ENCODE data around the gene BIRC3.
A peak's percentile ranks its signal among the peaks of the same experiment; 100 is the strongest.
"Not testable (repeated sequence)": the region's sequence is repeated elsewhere in the genome, so short reads cannot be mapped to it uniquely, and the experiment has no call there.

Gene BIRC3

DNA sequence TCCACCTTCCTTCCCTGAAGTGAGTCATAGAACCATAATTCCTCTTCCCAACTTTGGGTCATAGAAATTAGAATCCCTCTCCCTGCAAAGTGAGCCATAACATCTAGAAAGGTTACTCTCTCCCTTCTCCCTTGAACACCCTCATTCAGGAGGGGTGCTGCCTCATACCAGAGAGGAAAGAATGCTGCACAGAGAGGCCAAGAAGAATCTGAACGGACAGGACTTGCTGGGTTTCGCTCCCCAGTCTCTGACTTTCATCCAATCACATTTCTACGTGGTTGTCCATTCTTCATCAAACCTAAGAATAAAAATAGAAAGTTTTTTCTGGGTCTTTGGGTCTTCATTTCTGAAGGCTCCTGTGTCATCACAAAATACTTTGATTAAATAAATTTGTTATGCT, 31.0 kb upstream of the BIRC3 start:
- no peak for TF ChIP-seq POLR2A (IDR thresholded peaks at IDR 0.05; ENCODE audit: low read depth, low read length)
- FAIRE-seq = no peak
- no peak for DNase-seq (ENCODE audit: insufficient read length, low spot score)

GRCh38 chr11:102287964-102288724, 29.1 kb upstream of the BIRC3 start:
- FAIRE-seq (peak; percentile 88), DNase-seq (ENCODE audit: insufficient read length, low spot score) (peak; percentile 47)
- TF ChIP-seq POLR2A (IDR thresholded peaks at IDR 0.05; ENCODE audit: low read depth, low read length) = no peak

GRCh38 chr11:102288725-102289083, 28.6 kb upstream of the BIRC3 start:
- no peak for FAIRE-seq
- TF ChIP-seq POLR2A (IDR thresholded peaks at IDR 0.05; ENCODE audit: low read depth, low read length) = no peak
- DNase-seq (ENCODE audit: insufficient read length, low spot score) = no peak

DNA sequence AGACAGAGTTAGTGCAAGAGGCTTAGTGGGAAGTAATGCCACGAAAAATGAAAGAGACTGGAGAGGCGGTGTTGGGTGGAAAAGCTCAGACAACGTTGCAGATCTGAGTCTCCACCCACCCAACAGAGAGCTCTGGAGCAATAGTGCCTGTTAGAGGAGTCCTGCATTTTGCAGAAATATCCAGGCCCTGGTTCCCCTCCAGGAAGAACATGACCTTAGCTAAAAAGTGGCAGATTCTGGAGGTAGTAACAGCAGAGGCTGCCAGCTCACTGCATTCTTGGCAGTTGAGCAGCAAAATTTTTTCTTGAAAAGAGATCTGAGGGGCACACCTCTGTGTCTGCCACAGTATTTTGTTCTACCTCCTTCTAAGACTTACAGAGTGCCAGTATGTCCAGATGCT, 27.7 kb upstream of the BIRC3 start:
- DNase-seq (ENCODE audit: insufficient read length, low spot score) (no peak), FAIRE-seq (no peak)
- no peak for TF ChIP-seq POLR2A (IDR thresholded peaks at IDR 0.05; ENCODE audit: low read depth, low read length)

DNA sequence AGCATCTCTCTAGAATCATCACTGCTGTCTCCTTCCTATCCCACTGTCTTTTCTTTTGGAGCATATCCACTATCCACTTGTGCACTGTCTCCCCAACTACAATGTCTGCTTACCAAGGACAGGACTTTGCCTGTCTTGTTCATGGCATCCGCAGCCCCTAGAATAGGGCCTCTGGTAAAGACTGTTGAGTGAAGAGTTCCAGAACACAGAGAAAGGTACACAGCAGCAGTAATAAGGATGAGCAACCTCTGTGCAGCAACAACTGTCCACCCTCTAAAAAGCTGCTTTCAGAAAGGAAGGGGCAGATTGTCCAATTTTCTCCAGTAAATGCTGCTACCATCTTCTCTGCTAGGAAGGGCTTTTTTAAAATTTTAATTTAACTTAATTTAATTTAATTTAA, 25.5 kb upstream of the BIRC3 start:
- FAIRE-seq (no peak), DNase-seq (ENCODE audit: insufficient read length, low spot score) (no peak)
- no peak for TF ChIP-seq POLR2A (IDR thresholded peaks at IDR 0.05; ENCODE audit: low read depth, low read length)

GRCh38 chr11:102292933-102293332, 24.4 kb upstream of the BIRC3 start:
- TF ChIP-seq POLR2A (IDR thresholded peaks at IDR 0.05; ENCODE audit: low read depth, low read length) = no peak
- FAIRE-seq = no peak
- no peak for DNase-seq (ENCODE audit: insufficient read length, low spot score)

DNA sequence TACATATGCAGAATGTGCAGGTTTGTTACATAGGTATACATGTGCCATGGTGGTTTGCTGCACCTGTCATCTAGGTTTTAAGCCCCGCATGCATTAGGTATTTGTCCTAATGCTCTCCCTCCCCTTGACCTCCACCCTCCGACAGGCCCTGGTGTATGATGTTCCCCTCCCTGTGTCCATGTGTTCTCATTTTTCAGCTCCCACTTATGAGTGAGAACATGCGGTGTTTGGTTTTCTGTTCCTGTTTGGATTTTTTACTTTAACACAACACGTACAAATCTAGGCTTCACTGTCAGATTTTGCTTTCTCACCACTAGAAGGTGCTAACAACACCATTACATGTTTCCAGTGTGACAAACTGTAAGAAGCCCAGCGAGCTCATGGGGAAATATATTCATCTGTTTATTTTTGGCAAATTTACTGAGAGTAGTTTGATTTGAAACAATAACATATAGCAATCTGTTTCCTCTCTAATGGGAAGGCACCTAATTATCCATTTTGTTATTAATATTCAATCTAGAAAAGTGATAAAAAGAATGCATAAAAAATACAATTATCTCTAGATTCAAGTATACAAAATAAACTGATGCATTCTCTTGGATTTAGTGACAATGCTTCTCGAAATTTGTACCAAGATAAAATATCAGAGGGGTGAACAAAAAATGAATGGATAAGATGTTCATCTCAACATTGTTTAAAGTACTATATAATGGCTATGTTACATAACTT, 23.2 kb upstream of the BIRC3 start:
- FAIRE-seq (peak; percentile 50), DNase-seq (ENCODE audit: insufficient read length, low spot score) (no peak)
- no peak for TF ChIP-seq POLR2A (IDR thresholded peaks at IDR 0.05; ENCODE audit: low read depth, low read length)

GRCh38 chr11:102295045-102295444, 22.2 kb upstream of the BIRC3 start:
- TF ChIP-seq POLR2A (IDR thresholded peaks at IDR 0.05; ENCODE audit: low read depth, low read length) = no peak
- DNase-seq (ENCODE audit: insufficient read length, low spot score) (no peak), FAIRE-seq (no peak)

GRCh38 chr11:102296757-102297156, 20.5 kb upstream of the BIRC3 start:
- FAIRE-seq; DNase-seq (ENCODE audit: insufficient read length, low spot score): not testable (repeated sequence)

- FAIRE-seq = not testable (repeated sequence)
These were observed 16.4 kb upstream of the BIRC3 start for GRCh38 chr11:102300837-102301236.

DNA sequence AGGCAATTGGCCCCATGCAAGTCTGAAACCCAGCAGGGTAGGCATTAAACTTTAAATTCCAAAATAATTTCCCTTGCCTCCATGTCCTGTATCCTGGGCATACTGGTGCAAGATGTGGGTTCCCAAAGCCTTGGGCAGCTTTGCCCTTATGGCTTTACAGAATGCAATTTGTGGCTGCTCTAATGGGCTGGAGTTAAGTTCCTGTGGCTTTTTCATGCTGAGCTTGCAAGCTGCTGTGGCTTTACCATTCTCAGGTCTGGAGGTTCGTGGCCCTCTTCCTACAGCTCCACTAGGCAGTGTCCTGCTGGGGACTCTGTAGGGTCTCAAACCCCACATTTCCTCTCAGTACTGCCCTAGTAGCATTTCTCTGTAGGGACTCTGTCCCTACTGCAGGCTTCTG, 15.0 kb upstream of the BIRC3 start:
- no peak for FAIRE-seq
- DNase-seq (ENCODE audit: insufficient read length, low spot score) = no peak
- TF ChIP-seq POLR2A (IDR thresholded peaks at IDR 0.05; ENCODE audit: low read depth, low read length) = no peak

More at GRCh38 chr11:102300837-102301236, 16.4 kb upstream of the BIRC3 start:
- not testable (repeated sequence) for DNase-seq (ENCODE audit: insufficient read length, low spot score)

DNA sequence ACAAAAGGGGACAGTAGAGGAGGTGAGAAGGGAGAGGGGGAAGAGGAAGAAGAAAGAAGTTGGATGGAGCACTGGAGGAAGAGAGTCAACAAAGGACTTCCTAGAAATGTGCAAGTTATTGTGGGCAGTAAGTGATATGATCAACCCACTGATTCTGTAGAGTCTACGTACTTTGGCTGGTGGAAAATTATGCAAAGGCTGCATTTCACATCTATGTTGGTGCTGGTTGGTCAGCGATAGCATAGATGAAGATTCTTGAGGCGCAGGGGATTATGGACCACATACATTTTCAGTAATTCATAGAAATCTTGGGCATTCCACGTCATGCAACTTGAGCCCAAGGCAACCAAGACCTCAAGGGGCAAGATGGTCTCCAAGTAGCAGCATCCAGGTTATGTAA, 12.6 kb upstream of the BIRC3 start:
- no peak for TF ChIP-seq POLR2A (IDR thresholded peaks at IDR 0.05; ENCODE audit: low read depth, low read length)
- no peak for DNase-seq (ENCODE audit: insufficient read length, low spot score)
- FAIRE-seq = no peak

- TF ChIP-seq POLR2A (IDR thresholded peaks at IDR 0.05; ENCODE audit: low read depth, low read length) = no peak
- FAIRE-seq (no peak), DNase-seq (ENCODE audit: insufficient read length, low spot score) (no peak)
These were observed 11.8 kb upstream of the BIRC3 start for GRCh38 chr11:102305352-102306047.

GRCh38 chr11:102306048-102306597, 11.2 kb upstream of the BIRC3 start:
- no peak for TF ChIP-seq POLR2A (IDR thresholded peaks at IDR 0.05; ENCODE audit: low read depth, low read length)
- DNase-seq (ENCODE audit: insufficient read length, low spot score) (peak; percentile 4), FAIRE-seq (peak; percentile 45)
